Measurements from ENCODE around the gene SMG5. TPM values are rescaled to one million over a fixed set of nuclear protein-coding genes. Genes with fewer than 3 reads are reported as not detected.

SMG5 gene
- total and polyA plus RNA-seq, 2 experiments from 2014 or later: 25.9 to 118 TPM

GRCh38 chr1:156246781-156247459 lies 35.7 kb downstream of the SMG5 start:
- DNase-seq (ENCODE audit: low spot score) (peak; percentile 56), ATAC-seq (peak; percentile 5)
- no peak overlapping the region for H3K27ac Mint-ChIP-seq
- H3K9me3 Mint-ChIP-seq: no peaks in the 10 kb centered on the region
- H2AFZ ChIP-seq: no peak overlapping the region
- peaks cover 17% of the 10 kb centered on the region for H3K27me3 Mint-ChIP-seq (ENCODE audit: insufficient read depth, low read depth, poor library complexity)
- no peak overlapping the region for H3K4me3 ChIP-seq
- H3K4me2 ChIP-seq: 0 out of 2 replicates have a peak overlapping the region, but pooled peaks have one; percentile 91
- no peaks in the 10 kb centered on the region for H3K79me2 ChIP-seq (replicated peaks; ENCODE audit: insufficient read depth)
- H3F3A ChIP-seq (replicated peaks; ENCODE audit: low read depth): peaks cover 13% of the 10 kb centered on the region
- H3K9me2 ChIP-seq (ENCODE audit: insufficient read depth): no peaks in the 10 kb centered on the region
- H4K20me1 ChIP-seq (replicated peaks; ENCODE audit: insufficient read depth): no peaks in the 10 kb centered on the region
- peaks cover 26% of the 10 kb centered on the region for H3K36me3 Mint-ChIP-seq (ENCODE audit: low read depth)
- TF ChIP-seq CREB1 (CRISPR knock-in tag; IDR thresholded peaks at IDR 0.05; ENCODE audit: low read depth): no peak
- TF ChIP-seq JUNB (IDR thresholded peaks at IDR 0.05; ENCODE audit: unreplicated experiment): no peak
- TF ChIP-seq STAT1 (IDR thresholded peaks at IDR 0.05; ENCODE audit: unreplicated experiment): no peak
- no peak for TF ChIP-seq REST (IDR thresholded peaks at IDR 0.05; ENCODE audit: unreplicated experiment)
- TF ChIP-seq POLR2AphosphoS5 (IDR thresholded peaks at IDR 0.05; ENCODE audit: low read depth): no peak
- no peak for TF ChIP-seq CTCF (conservative IDR thresholded peaks at IDR 0.05; ENCODE audit: low read depth in 2 of 2)
- no peak for TF ChIP-seq NANOG (IDR thresholded peaks at IDR 0.05; ENCODE audit: borderline replicate concordance)
- no peak for TF ChIP-seq EZH2phosphoT487 (IDR thresholded peaks at IDR 0.05; ENCODE audit: unreplicated experiment)
- no peak for TF ChIP-seq EZH2 (IDR thresholded peaks at IDR 0.05; ENCODE audit: low read depth, unreplicated experiment)
- TF ChIP-seq ZNF331 (CRISPR knock-in tag; IDR thresholded peaks at IDR 0.05; ENCODE audit: low read depth): no peak
- H3K27me3 ChIP-seq (ENCODE audit: insufficient read depth): no peaks in the 10 kb centered on the region
- peaks cover 2% of the 10 kb centered on the region; the same call in 1 of the 2 replicates for H3K36me3 ChIP-seq (ENCODE audit: insufficient read depth)
- H3K4me1 Mint-ChIP-seq: peaks cover 34% of the 10 kb centered on the region
- H3K4me1 ChIP-seq (ENCODE audit: insufficient read depth): peaks cover 33% of the 10 kb centered on the region
- no peak overlapping the region for H3K27ac ChIP-seq (ENCODE audit: low read depth)
- H3K4me3 Mint-ChIP-seq: no peak overlapping the region

All from GM23338 (cell line).